ENCODE results near the gene SORBS2. TPM values are rescaled to one million over a fixed set of nuclear protein-coding genes. Genes with fewer than 3 reads are reported as not detected.

The SORBS2 gene
- total RNA-seq, 1 donor from 2014 or later: 43.2 TPM

GRCh38 chr4:185738038-185738552 lies 73.9 kb downstream of the SORBS2 start:
- no peak overlapping the region for H3K27ac Mint-ChIP-seq
- H3K36me3 Mint-ChIP-seq: no peaks in the 10 kb centered on the region
- H3K9me3 Mint-ChIP-seq: peaks cover 1% of the 10 kb centered on the region
- no peak for TF ChIP-seq CTCF (conservative IDR thresholded peaks at IDR 0.05)
- peaks cover 33% of the 10 kb centered on the region for H3K4me1 Mint-ChIP-seq (ENCODE audit: unreplicated experiment)
- H3K27me3 Mint-ChIP-seq: no peaks in the 10 kb centered on the region
- no peak overlapping the region for H3K4me3 Mint-ChIP-seq
- DNase-seq (ENCODE audit: extremely low spot score, unreplicated experiment): no peak

- H3K4me1 Mint-ChIP-seq (ENCODE audit: unreplicated experiment): peaks cover 35% of the 10 kb centered on the region
- no peak for DNase-seq (ENCODE audit: extremely low spot score, unreplicated experiment)
- no peak for TF ChIP-seq CTCF (conservative IDR thresholded peaks at IDR 0.05)
- H3K4me3 Mint-ChIP-seq: no peak overlapping the region
- no peaks in the 10 kb centered on the region for H3K36me3 Mint-ChIP-seq
- H3K27me3 Mint-ChIP-seq: no peaks in the 10 kb centered on the region
- no peak overlapping the region for H3K27ac Mint-ChIP-seq
- peaks cover 6% of the 10 kb centered on the region for H3K9me3 Mint-ChIP-seq
These were observed 74.4 kb downstream of the SORBS2 start for GRCh38 chr4:185737489-185738037.

- TF ChIP-seq CTCF (conservative IDR thresholded peaks at IDR 0.05): no peak
- H3K9me3 Mint-ChIP-seq: peaks cover 7% of the 10 kb centered on the region
- peaks cover 35% of the 10 kb centered on the region for H3K4me1 Mint-ChIP-seq (ENCODE audit: unreplicated experiment)
- no peaks in the 10 kb centered on the region for H3K27me3 Mint-ChIP-seq
- no peak overlapping the region for H3K4me3 Mint-ChIP-seq
- no peak for DNase-seq (ENCODE audit: extremely low spot score, unreplicated experiment)
- no peak overlapping the region for H3K27ac Mint-ChIP-seq
- H3K36me3 Mint-ChIP-seq: no peaks in the 10 kb centered on the region
These were observed 75.1 kb downstream of the SORBS2 start for GRCh38 chr4:185736882-185737281.

- H3K36me3 Mint-ChIP-seq: no peaks in the 10 kb centered on the region
- no peak overlapping the region for H3K27ac Mint-ChIP-seq
- no peaks in the 10 kb centered on the region for H3K27me3 Mint-ChIP-seq
- H3K4me1 Mint-ChIP-seq (ENCODE audit: unreplicated experiment): peaks cover 35% of the 10 kb centered on the region
- H3K9me3 Mint-ChIP-seq: peaks cover 7% of the 10 kb centered on the region
- no peak for TF ChIP-seq CTCF (conservative IDR thresholded peaks at IDR 0.05)
- DNase-seq (ENCODE audit: extremely low spot score, unreplicated experiment): no peak
- no peak overlapping the region for H3K4me3 Mint-ChIP-seq
These were observed 76.1 kb downstream of the SORBS2 start for GRCh38 chr4:185735866-185736400.

- H3K27ac Mint-ChIP-seq: no peak overlapping the region
- peaks cover 7% of the 10 kb centered on the region for H3K9me3 Mint-ChIP-seq
These were observed 77.1 kb downstream of the SORBS2 start for GRCh38 chr4:185734930-185735329.

More at GRCh38 chr4:185734930-185735329, 77.1 kb downstream of the SORBS2 start:
- Mint-ChIP-seq H3K36me3 (no peaks in the 10 kb centered on the region), H3K4me3 (no peak overlapping the region), H3K27me3 (no peaks in the 10 kb centered on the region), H3K4me1 (ENCODE audit: unreplicated experiment) (peaks cover 27% of the 10 kb centered on the region)
- DNase-seq (ENCODE audit: extremely low spot score, unreplicated experiment): no peak
- TF ChIP-seq CTCF (conservative IDR thresholded peaks at IDR 0.05): no peak

Data from type B pancreatic cell (in vitro differentiated cells).